Measurements from ENCODE around the gene ITGB6. TPM values are rescaled to one million over a fixed set of nuclear protein-coding genes. Genes with fewer than 3 reads are reported as not detected.

Gene ITGB6
- total and polyA plus RNA-seq, 2 of the 8 experiments (the other 6 are each of a cell fraction or from before 2014, with no cell fraction given), result not detected

- no peaks in the 10 kb centered on the region for H3K23me2 ChIP-seq (ENCODE audit: low read depth, low read length)
- H3K36me3 ChIP-seq (ENCODE audit: control insufficient read depth in 2 of 4, insufficient read depth in 4 of 4, low read length in 3 of 4), result no peaks in the 10 kb centered on the region
- H2AFZ ChIP-seq (ENCODE audit: low read length), result no peak overlapping the region; the same call in 1 of the 2 replicates
- no peak overlapping the region for H2AK5ac ChIP-seq (ENCODE audit: low read depth, low read length)
- H3K9me3 ChIP-seq (ENCODE audit: insufficient read depth in 2 of 2, low read depth in 1 of 2, low read length in 1 of 2), result no peaks in the 10 kb centered on the region
- H2BK20ac ChIP-seq (ENCODE audit: low read length), result no peak overlapping the region
- CTCF ChIA-PET (ENCODE audit: partially characterized antibody), result interaction anchor here (1.1 kb wide), 1 partner anchor 19 kb away, joined by 3 read pairs; no protein-coding TSS in a partner anchor
- H3K4me3 ChIP-seq (ENCODE audit: extremely low read depth in 1 of 4, insufficient read depth in 2 of 4, low read depth in 3 of 4, low read length in 4 of 4), result no peak overlapping the region
- H3K4me1 ChIP-seq (replicated peaks in 1 of 4; ENCODE audit: control insufficient read depth in 3 of 4, insufficient read depth in 4 of 4, low read length in 3 of 4), result no peaks in the 10 kb centered on the region
- H3K4ac ChIP-seq (replicated peaks; ENCODE audit: insufficient read length, low read depth, low read length), result no peak overlapping the region
- H2BK120ac ChIP-seq (replicated peaks; ENCODE audit: low read depth, low read length), result no peak overlapping the region
- H3K27ac ChIP-seq (ENCODE audit: low read depth, low read length), result no peak overlapping the region
- whole genome bisulfite sequencing, 2 experiments (ENCODE audit: extremely low coverage in 1 of 2, insufficient coverage in 1 of 2, insufficient read length in 1 of 2, insufficient replicate concordance in 2 of 2, low coverage in 1 of 2, low lambda C conversion rate in 2 of 2, missing lambda C conversion rate in 1 of 2), result 92% methylated on average over 8 of the region's 8 CpGs; no CpG with 5 or more reads in 1 of the 2 experiments
- no peak overlapping the region for H4K91ac ChIP-seq (replicated peaks; ENCODE audit: insufficient read length, low read length)
- no peaks in the 10 kb centered on the region for H3K27me3 ChIP-seq (replicated peaks in 1 of 4; ENCODE audit: control insufficient read depth in 3 of 4, extremely low read depth in 1 of 4, insufficient read depth in 3 of 4, low read length in 3 of 4)
- no peak overlapping the region for H3K9ac ChIP-seq (replicated peaks in 1 of 4; ENCODE audit: extremely low read depth in 1 of 4, low read depth in 3 of 4, low read length in 3 of 4)
- H3K79me2 ChIP-seq (ENCODE audit: control insufficient read depth in 1 of 2, insufficient read depth in 2 of 2, low read length in 2 of 2), result no peaks in the 10 kb centered on the region
- no peak overlapping the region for H3K18ac ChIP-seq (ENCODE audit: extremely low read depth, low read length)
- no peak overlapping the region for H3K56ac ChIP-seq (replicated peaks; ENCODE audit: insufficient read length, low read depth, low read length)
- no peak for FAIRE-seq
- no peak for DNase-seq (ENCODE audit: low read depth in 1 of 2, low spot score in 2 of 2)
- no peak overlapping the region for H3K23ac ChIP-seq (ENCODE audit: insufficient read length)
- H2BK12ac ChIP-seq (ENCODE audit: low read depth, low read length), result no peak overlapping the region
- no peak overlapping the region for H3K14ac ChIP-seq (ENCODE audit: insufficient read length)
- no peak overlapping the region for H2BK5ac ChIP-seq (ENCODE audit: low read depth, low read length)
- no peak overlapping the region for H3K4me2 ChIP-seq (ENCODE audit: insufficient read depth in 1 of 2, low read depth in 2 of 2, low read length in 2 of 2)
- H4K5ac ChIP-seq (ENCODE audit: insufficient read length, low read depth, low read length), result no peak overlapping the region
- H3K79me1 ChIP-seq (ENCODE audit: low read depth, low read length), result no peaks in the 10 kb centered on the region
- no peak overlapping the region for H4K8ac ChIP-seq (ENCODE audit: extremely low read depth, insufficient read depth, low read length)
- no peak overlapping the region for H2BK15ac ChIP-seq (ENCODE audit: low read length)
- POLR2A ChIA-PET (ENCODE audit: partially characterized antibody), result no interaction called here
- H4K20me1 ChIP-seq (replicated peaks in 1 of 2; ENCODE audit: control insufficient read depth in 1 of 2, insufficient read depth in 2 of 2, low read length in 2 of 2), result no peaks in the 10 kb centered on the region
- TF ChIP-seq YY1 (IDR thresholded peaks at IDR 0.05; ENCODE audit: low read depth, low read length) (no peak), SAP30 (IDR thresholded peaks at IDR 0.05; ENCODE audit: insufficient read depth, insufficient replicate concordance, low read length) (no peak)
These were observed 62.6 kb downstream of the ITGB6 start for GRCh38 chr2:160137464-160137863.

Measured in H1 (cell line).